ENCODE measurements around the gene UNC79.

UNC79 gene

DNA sequence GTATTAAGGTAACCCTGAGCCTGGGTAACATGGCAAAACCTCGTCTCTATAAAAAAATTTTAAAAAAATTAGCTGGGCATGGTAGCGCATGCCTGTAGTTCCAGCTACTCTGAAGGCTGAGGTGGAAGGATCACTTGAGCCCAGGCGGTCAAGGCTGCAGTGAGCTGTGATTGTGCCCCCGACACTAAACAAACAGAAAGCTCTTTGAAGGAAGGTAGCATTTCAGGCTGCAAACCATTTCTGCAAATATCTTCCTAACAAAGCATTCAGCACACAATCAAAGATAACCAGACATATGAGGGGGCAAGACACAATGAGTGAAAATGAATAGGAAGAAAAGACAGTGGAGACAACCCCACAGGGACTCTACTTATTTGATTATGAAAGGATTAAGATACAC is 238.9 kb downstream of the UNC79 start:
- ChIA-PET POLR2A (no interaction called here), CTCF (no interaction called here)
- no peak for DNase-seq (ENCODE audit: extremely low spot score)
- TF ChIP-seq, protein P1, sequence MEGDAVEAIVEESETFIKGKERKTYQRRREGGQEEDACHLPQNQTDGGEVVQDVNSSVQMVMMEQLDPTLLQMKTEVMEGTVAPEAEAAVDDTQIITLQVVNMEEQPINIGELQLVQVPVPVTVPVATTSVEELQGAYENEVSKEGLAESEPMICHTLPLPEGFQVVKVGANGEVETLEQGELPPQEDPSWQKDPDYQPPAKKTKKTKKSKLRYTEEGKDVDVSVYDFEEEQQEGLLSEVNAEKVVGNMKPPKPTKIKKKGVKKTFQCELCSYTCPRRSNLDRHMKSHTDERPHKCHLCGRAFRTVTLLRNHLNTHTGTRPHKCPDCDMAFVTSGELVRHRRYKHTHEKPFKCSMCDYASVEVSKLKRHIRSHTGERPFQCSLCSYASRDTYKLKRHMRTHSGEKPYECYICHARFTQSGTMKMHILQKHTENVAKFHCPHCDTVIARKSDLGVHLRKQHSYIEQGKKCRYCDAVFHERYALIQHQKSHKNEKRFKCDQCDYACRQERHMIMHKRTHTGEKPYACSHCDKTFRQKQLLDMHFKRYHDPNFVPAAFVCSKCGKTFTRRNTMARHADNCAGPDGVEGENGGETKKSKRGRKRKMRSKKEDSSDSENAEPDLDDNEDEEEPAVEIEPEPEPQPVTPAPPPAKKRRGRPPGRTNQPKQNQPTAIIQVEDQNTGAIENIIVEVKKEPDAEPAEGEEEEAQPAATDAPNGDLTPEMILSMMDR (IDR thresholded peaks at IDR 0.05; ENCODE audit: control extremely low read depth, extremely low read depth, low read depth, missing control alignments) = no peak

DNA sequence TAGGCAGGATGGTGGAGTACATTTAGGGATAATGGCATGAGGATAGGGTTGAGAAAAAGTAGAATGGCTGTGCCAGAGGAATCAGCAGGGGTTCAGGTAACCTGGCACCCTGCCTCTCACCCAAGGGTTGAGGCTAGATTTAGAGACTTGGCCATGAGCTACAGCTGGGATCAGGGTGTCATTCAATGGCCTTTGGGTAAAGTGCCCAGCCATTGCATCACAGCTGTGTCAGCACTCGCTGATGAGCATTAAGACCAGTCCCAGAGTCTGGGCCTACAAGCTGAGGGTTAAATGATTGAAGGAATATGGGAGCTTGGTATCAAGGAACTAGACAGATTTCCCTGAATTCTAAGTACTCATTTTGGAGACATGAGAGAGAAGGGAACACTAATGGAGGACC is 243.6 kb downstream of the UNC79 start:
- POLR2A ChIA-PET = no interaction called here
- CTCF ChIA-PET = no interaction called here
- TF ChIP-seq, protein P1 (IDR thresholded peaks at IDR 0.05; ENCODE audit: control extremely low read depth, extremely low read depth, low read depth, missing control alignments) = no peak
- DNase-seq (ENCODE audit: extremely low spot score) = no peak

DNA sequence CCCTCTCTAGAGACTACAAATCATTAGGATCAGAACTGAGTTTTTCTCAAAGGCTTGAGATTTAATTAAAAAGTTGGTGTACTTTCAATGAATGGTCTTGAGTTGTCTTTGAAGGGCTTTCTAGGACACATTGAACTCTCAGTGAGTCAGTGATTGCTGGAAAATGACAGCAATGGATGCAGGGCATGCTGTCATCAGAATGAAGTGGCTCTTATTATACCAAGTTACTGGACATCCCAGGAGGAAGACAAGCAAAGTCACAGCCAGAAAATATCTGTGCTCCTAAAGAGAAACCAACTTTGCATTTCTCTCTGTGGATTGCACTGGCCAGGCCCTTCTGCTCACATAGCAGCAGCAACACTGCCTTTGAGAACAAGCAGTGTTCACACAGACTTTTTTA is 244.9 kb downstream of the UNC79 start:
- TF ChIP-seq, protein P1 (IDR thresholded peaks at IDR 0.05; ENCODE audit: control extremely low read depth, extremely low read depth, low read depth, missing control alignments) = no peak
- ChIA-PET POLR2A (no interaction called here), CTCF (no interaction called here)
- DNase-seq (ENCODE audit: extremely low spot score) = no peak

DNA sequence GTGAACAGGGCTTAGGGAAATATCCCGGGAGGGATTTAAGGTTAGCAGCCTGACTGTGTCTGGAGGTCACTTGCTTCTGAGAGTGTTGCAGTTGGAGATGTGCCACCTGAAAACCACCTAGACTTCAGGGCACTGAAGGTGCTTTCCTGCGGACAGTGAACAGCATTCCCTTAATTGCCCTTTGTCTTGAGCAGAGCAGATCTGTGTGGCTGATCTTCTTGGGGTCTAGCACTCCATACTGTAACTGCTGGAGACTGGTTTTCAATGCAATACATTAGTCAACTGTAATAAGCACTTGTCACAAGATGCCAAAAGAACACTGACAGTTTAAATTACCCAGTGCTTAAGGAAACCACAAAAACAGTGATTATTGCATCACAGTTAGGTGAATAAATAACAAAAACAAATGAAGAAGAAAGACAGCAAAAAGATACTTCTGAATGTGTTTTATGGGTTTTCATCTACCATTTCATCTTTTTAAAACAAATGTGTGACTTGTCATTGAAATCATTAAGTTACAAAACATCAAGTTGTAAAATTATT is 245.7 kb downstream of the UNC79 start:
- ChIA-PET POLR2A (no interaction called here), CTCF (no interaction called here)
- TF ChIP-seq, protein P1 (IDR thresholded peaks at IDR 0.05; ENCODE audit: control extremely low read depth, extremely low read depth, low read depth, missing control alignments) = no peak
- no peak for DNase-seq (ENCODE audit: extremely low spot score)

DNA sequence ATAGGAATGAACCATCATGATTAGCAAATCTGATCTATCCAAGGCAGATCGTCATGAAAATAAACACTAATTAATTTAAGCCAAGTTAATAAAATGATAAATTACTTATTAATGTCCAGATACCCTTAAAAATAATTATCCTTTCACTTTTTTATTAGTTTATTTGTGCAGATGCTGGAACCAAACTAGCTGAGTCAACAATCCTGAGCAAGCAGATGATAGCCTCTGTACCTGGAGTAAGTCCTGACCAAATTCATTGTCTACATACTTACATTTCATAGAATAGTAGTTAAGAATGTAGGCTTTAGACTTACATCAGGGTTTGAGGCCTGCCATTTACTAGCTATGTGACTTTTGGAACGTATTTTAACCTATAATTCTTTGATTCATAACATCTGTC is 251.7 kb downstream of the UNC79 start:
- TF ChIP-seq, protein P1 (IDR thresholded peaks at IDR 0.05; ENCODE audit: control extremely low read depth, extremely low read depth, low read depth, missing control alignments) = no peak
- CTCF ChIA-PET = no interaction called here
- POLR2A ChIA-PET = no interaction called here
- DNase-seq (ENCODE audit: extremely low spot score) = no peak

DNA sequence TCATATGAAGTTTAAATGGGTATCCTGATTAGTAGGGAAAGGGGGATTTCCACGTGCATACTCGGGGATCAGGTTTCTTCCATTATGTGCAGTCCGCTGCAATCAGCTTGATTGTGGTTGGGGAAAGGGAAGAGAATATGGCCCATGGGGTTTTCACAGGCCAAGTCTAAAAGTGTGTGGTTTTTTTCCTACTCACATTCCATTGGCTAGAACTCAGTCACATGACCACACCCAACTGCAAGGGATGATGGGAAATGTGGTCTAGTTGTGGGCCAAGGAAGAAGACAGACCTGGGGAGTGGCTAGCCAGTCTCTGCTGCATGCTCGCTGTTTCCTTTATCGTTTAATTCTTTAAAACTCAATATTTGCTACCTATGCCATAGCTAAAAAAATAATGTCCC is 252.5 kb downstream of the UNC79 start:
- ChIA-PET CTCF (no interaction called here), POLR2A (no interaction called here)
- no peak for DNase-seq (ENCODE audit: extremely low spot score)
- TF ChIP-seq, protein P1 (IDR thresholded peaks at IDR 0.05; ENCODE audit: control extremely low read depth, extremely low read depth, low read depth, missing control alignments) = no peak

Measured in GM10248 (cell line).